Activated CD8-positive, alpha-beta T cell treated with anti-CD3 and anti-CD28 coated beads, Interleukin-2, amount 10 ng/mL, durations not matched to agents 7 days and 5 days (primary cell): ENCODE data around the gene LHPP. TPM values are rescaled to one million over a fixed set of nuclear protein-coding genes. Genes with fewer than 3 reads are reported as not detected.

Experiments
- ATAC-seq: fragments of 150-1000 bp; cut with Tn5 transposase; one replicate; pipeline ENCODE4 v1.10.0; 2021; ENCODE audit warnings: moderate library complexity
- CTCF ChIA-PET: fragments of 350-600 bp; sonication (Branson Sonifier 250); formaldehyde crosslinking; loops from one replicate; lab custom pipeline; 2021; ENCODE audit warnings: antibody characterized with exemption; lab: Charles Lee
- POLR2A ChIA-PET: fragments of 350-600 bp; sonication (Branson Sonifier 250); formaldehyde crosslinking; loops from one replicate; lab custom pipeline; 2021; ENCODE audit warnings: antibody characterized with exemption; lab: Charles Lee
- DNase-seq: peaks from one replicate; pipeline ENCODE4 v3.0.0-alpha.2; 2020
- H3K27ac Mint-ChIP-seq: one replicate; pipeline ENCODE4 v1.8.0; 2021; ENCODE audit warnings: mild to moderate bottlenecking, mixed read lengths
- H3K27me3 Mint-ChIP-seq: one replicate; pipeline ENCODE4 v1.8.0; 2021; ENCODE audit warnings: low read depth, mixed read lengths
- H3K36me3 Mint-ChIP-seq: one replicate; pipeline ENCODE4 v1.8.0; 2021; ENCODE audit warnings: low read depth, mixed read lengths
- H3K4me1 Mint-ChIP-seq: one replicate; pipeline ENCODE4 v1.8.0; 2021; ENCODE audit warnings: low read depth, mixed read lengths
- H3K4me3 Mint-ChIP-seq: one replicate; pipeline ENCODE4 v1.8.0; 2021; ENCODE audit warnings: mild to moderate bottlenecking, mixed read lengths
- H3K9me3 Mint-ChIP-seq: one replicate; pipeline ENCODE4 v1.8.0; 2022; ENCODE audit warnings: mixed read lengths; ENCODE audit not compliant: insufficient read depth
- total RNA-seq, 2 experiments: library from RNA; stranded (reverse); gene quantifications; one replicate each; pipeline ENCODE4 v1.2.3, GENCODE V29; 2021

The LHPP gene
- total RNA-seq, 2 experiments from 2014 or later: 24.7 to 25.7 TPM

DNA sequence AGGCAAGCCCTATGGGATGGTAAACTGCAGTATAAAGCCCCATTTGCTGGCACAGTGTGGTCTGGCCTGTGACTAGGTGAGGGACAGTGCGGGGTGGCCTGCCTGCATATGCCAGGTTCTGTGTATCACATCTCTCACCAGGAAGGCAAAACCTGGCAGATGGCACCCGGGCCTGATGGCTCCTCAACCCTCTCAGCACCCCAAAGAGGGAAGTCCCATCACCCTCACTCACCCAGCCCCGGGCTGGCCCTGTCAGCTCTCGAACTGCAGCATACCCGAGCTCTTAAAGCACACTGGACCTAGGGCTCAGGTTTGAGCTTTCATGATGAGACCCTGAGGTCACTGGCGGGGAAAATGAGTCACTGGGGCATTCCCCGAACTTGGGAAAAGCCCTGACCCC is 130.5 kb downstream of the LHPP start:
- ChIA-PET CTCF (no interaction called here), POLR2A (no interaction called here)
- no peaks in the 10 kb centered on the region for H3K27me3 Mint-ChIP-seq
- no peaks in the 10 kb centered on the region for H3K9me3 Mint-ChIP-seq
- no peaks in the 10 kb centered on the region for H3K4me1 Mint-ChIP-seq
- no peak overlapping the region for H3K4me3 Mint-ChIP-seq
- no peaks in the 10 kb centered on the region for H3K36me3 Mint-ChIP-seq
- no peak for ATAC-seq
- DNase-seq: no peak
- H3K27ac Mint-ChIP-seq: no peak overlapping the region

DNA sequence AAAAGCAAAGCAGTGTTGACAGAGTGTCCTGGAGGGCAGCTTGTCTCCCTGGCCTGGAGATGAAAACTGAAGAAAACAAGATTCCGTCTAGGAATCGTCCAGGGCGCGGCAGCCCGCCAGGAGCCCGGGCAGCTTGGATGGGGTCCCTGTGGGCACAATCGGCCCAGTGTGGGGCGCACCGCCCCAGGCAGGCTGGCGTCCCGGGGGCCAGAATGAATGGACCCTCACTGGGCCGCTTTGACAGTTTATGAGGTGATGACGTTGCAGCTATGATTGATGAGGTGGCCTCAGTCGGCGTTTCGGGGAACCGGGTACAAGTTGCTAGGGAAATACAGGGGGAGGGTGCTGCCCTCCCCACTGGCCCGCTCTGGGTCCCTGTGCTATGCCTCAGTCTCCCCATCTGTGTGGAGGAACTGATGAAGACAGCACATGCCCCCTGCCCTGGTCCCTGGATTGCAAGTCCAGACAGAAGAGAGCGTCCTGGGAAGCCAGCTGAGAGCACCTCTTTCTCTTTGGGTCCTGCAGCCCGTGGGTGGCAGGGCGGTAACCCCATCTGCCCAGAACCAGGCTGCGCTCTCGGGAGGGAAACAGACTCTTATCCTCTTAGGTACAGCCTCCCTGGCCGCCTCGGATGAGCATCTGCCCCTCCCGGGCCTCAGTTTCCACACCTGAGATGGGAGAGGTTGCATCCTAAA is 131.3 kb downstream of the LHPP start:
- ATAC-seq (no peak), DNase-seq (no peak)
- ChIA-PET POLR2A (no interaction called here), CTCF (no interaction called here)
- Mint-ChIP-seq H3K27ac (no peak overlapping the region), H3K27me3 (no peaks in the 10 kb centered on the region), H3K4me1 (no peaks in the 10 kb centered on the region), H3K9me3 (no peaks in the 10 kb centered on the region), H3K36me3 (no peaks in the 10 kb centered on the region), H3K4me3 (no peak overlapping the region)

DNA sequence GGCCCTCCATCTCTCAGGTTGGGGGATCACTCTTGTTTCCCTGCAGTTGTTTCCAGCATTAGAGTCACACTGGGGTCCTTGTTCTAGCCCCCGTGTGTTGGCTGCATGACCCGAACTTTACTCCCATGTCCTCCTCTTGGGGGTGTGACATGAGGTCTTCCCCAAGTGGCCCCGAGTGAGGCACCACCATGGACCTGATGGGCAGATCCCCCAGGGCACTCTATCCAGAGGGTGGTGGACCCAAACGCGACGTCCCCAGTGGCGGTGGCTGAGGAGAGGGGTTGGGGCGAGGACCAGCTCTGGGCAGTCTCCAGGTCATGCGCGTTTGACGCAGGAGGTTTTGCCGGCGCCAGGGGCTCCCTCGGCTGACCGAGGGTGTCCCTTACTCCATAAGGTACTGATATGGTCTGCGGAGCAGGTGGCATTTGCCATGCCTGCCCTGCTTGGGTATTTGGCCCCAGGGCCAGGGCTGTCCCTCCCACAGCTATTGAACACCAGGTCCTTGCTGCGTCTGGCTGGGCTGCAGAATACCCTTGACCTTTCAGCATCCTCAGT is 131.9 kb downstream of the LHPP start:
- POLR2A ChIA-PET: no interaction called here
- CTCF ChIA-PET: no interaction called here
- no peak for ATAC-seq

DNA sequence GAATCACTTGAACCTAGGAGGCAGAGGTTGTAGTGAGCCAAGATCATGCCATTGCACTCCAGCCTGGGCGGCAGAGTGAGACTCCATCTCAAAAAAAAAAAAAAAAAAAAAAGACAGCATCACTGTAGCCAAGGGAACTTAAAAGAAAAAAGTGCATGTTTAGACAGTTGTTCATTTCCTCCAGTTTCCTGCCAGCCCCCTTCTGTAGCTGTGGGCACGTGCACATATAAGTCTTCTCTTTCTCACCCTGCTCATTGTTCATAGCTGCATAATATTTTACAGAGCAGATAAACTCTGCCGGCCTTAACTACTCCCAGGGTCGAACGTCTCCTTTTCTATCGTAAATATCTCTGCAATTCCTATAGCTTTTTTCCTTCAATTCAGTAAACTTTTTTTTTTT is 132.6 kb downstream of the LHPP start:
- Mint-ChIP-seq H3K9me3 (no peaks in the 10 kb centered on the region), H3K4me1 (no peaks in the 10 kb centered on the region), H3K36me3 (no peaks in the 10 kb centered on the region), H3K27ac (no peak overlapping the region), H3K27me3 (no peaks in the 10 kb centered on the region), H3K4me3 (no peak overlapping the region)
- ChIA-PET CTCF (interaction anchor here (1.1 kb wide), 1 partner anchor 10 kb away, joined by 3 read pairs; no protein-coding TSS in a partner anchor), POLR2A (interaction anchor here (0.6 kb wide), 1 partner anchor 29 kb away, joined by 3 read pairs; no protein-coding TSS in a partner anchor)
- no peak for ATAC-seq
- DNase-seq: no peak

More for the DNA sequence above, 131.9 kb downstream of the LHPP start:
- no peaks in the 10 kb centered on the region for H3K27me3 Mint-ChIP-seq
- no peaks in the 10 kb centered on the region for H3K9me3 Mint-ChIP-seq
- H3K27ac Mint-ChIP-seq: no peak overlapping the region
- no peaks in the 10 kb centered on the region for H3K36me3 Mint-ChIP-seq
- DNase-seq: no peak
- no peak overlapping the region for H3K4me3 Mint-ChIP-seq
- no peaks in the 10 kb centered on the region for H3K4me1 Mint-ChIP-seq

DNA sequence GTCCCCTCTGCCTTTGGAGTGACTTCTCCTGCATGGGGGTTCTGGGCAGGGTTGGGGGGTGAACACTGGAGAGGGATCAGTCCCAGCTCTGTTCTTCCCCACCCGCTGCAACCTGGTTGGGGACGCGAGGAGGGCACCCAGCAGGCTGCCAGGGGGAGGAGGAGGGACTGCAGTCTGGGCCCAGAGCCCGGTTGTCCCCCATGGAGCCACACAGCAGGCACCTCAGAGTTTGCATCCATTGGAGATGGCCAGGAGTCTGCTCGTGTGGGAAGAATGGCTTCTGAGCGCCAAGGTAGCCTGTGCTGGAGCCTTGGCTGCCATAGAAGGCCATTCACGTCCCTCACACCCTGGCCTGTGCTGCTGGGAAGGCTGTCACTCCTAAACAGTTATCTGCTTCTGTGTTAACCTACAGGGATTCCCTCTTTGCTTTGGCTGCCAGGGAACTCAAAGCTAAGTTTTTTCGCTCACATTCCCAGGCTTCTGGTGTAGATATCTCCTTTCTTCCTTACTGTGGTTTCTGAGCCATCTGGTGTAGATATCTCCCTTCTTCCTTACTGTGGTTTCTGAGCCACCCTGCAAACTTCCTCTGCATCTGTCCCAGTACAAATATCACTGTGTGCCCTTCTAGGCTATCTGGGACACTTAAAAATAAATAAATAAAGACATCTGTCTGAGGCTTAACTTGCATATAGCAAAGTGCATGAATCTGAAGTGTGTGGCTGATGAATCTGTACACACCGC is 133.7 kb downstream of the LHPP start:
- no peaks in the 10 kb centered on the region for H3K9me3 Mint-ChIP-seq
- no peak overlapping the region for H3K4me3 Mint-ChIP-seq
- no peak overlapping the region for H3K27ac Mint-ChIP-seq
- ChIA-PET CTCF (interaction anchor here (0.7 to 1.1 kb wide), 2 partner anchors 9 to 151 kb away, joined by 3 read pairs; no protein-coding TSS in a partner anchor), POLR2A (no interaction called here)
- DNase-seq (no peak), ATAC-seq (no peak)
- no peaks in the 10 kb centered on the region for H3K27me3 Mint-ChIP-seq
- no peaks in the 10 kb centered on the region for H3K36me3 Mint-ChIP-seq
- no peaks in the 10 kb centered on the region for H3K4me1 Mint-ChIP-seq

DNA sequence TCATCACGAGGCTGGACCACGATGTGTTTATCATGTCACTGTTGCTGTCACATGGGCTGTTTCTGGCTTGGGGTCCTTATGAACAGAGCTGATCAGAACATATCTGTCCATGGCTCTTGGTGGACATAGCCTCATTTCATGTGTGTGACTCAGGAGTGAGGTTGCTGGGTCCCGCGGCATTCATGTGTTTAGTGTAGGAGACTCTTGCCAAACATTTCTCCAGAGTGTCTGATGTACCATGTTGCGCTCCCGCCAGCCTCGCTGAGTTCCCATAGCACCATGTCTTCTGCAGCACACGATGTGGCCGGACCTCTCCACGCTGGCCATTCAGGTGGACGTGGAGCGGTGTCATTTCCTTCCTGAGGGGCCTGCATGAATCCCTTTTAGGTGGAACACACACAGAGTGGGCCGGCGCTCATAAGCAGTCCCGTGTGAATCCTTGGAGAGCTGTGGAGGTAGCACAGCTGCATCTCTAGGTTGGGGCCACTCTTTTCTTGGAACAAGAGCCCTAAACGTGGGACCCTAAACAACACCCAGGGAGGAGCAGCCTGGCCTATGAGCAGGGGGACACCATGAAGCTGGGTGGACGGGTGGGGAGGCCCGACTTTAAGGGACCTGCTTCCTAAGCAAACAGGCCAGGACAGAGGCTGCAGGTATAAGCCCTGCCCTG is 134.6 kb downstream of the LHPP start:
- no peaks in the 10 kb centered on the region for H3K36me3 Mint-ChIP-seq
- CTCF ChIA-PET: no interaction called here

DNA sequence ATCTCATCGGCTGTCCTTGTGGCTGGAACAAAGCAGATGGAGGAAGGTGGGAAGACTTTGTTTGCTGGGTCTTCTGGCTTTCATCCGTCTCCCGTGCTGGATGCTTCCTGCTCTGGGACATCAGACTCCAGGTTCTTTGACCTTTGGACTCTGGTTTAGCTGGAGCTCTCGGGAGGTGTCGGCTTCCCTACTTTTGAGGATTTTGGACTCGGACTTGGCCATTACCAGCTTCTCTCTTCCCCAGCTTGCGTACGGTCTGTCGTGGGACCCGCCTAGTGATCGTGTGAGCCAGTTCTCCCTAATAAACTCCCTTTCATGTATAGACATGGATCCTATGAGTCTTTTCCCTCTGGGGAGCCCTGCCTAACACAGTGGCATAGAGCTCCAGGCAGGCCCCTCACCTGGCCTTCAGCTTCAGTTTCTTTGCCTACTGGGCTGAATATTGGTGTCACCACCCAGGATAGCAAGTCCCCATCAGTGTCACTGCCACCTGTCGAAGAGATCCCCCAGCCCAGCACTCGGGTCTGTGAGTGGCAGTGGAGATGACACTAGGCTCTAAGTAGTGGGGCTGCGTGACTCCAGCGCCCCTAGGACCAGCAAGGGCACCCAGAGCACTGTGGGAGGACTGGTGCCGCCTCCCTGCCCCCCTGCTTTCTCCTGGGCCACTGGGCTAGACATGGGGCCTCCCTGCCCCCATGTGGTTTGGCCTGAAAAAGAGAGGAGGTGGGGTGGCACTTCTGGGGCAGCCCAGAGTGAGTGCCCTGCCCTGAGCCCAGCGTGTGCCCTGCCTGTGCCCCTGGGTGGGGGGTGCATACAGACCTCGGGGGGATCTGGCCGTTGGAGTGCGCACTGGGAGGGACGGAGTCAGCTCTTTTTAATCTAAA is 135.6 kb downstream of the LHPP start:
- H3K27ac Mint-ChIP-seq: no peak overlapping the region

More for the DNA sequence above, 134.6 kb downstream of the LHPP start:
- Mint-ChIP-seq H3K4me1 (no peaks in the 10 kb centered on the region), H3K27me3 (no peaks in the 10 kb centered on the region), H3K4me3 (no peak overlapping the region), H3K9me3 (no peaks in the 10 kb centered on the region), H3K27ac (no peak overlapping the region)
- DNase-seq (no peak), ATAC-seq (no peak)
- POLR2A ChIA-PET: no interaction called here

DNA sequence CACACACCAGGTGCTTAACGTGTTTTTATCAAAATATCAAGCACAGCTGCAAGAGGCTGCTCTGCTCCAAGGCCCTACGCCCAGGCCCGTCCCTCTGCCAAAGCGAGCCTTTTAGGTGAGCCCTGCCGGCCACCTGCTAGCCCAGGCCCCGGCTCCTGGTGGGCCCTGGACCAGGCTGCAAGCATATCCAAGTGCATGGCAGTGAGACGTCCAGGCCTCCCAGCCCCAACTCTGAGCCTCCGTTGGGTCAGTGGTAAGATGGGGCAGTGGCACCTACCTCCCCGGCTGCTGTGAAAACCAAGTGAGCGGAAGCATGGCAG is 136.2 kb downstream of the LHPP start:
- Mint-ChIP-seq H3K4me1 (no peaks in the 10 kb centered on the region), H3K27ac (no peak overlapping the region), H3K4me3 (no peak overlapping the region), H3K36me3 (no peaks in the 10 kb centered on the region), H3K9me3 (no peaks in the 10 kb centered on the region), H3K27me3 (no peaks in the 10 kb centered on the region)
- POLR2A ChIA-PET: no interaction called here
- DNase-seq (no peak), ATAC-seq (no peak)
- CTCF ChIA-PET: no interaction called here

More for the DNA sequence above, 135.6 kb downstream of the LHPP start:
- Mint-ChIP-seq H3K36me3 (no peaks in the 10 kb centered on the region), H3K4me1 (no peaks in the 10 kb centered on the region), H3K9me3 (no peaks in the 10 kb centered on the region), H3K27me3 (no peaks in the 10 kb centered on the region), H3K4me3 (no peak overlapping the region)
- ATAC-seq (no peak), DNase-seq (no peak)
- CTCF ChIA-PET: no interaction called here
- POLR2A ChIA-PET: no interaction called here

DNA sequence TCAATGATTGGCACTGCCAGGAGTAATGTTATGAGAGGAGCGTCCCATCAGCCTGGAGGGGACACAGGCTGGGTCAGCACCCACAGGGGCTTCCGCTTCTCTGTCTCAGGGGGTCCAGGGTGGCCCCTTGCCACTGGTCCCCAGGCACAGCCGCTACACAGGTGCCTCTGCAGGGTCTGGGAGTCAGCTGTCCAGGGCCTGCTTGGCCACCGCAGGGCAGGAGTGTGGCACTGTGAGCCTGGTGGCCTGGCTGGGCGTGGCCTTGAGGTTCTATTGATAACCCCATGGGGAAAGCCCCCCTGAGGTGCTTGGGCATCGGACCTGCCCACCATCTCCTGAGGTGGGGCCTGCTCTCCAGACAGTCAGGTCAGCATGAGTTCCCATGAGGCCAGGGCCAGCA is 136.6 kb downstream of the LHPP start:
- H3K36me3 Mint-ChIP-seq: no peaks in the 10 kb centered on the region
- DNase-seq (no peak), ATAC-seq (no peak)
- no peaks in the 10 kb centered on the region for H3K9me3 Mint-ChIP-seq
- CTCF ChIA-PET: no interaction called here
- H3K4me3 Mint-ChIP-seq: no peak overlapping the region
- POLR2A ChIA-PET: no interaction called here
- H3K27me3 Mint-ChIP-seq: no peaks in the 10 kb centered on the region
- no peaks in the 10 kb centered on the region for H3K4me1 Mint-ChIP-seq
- no peak overlapping the region for H3K27ac Mint-ChIP-seq

DNA sequence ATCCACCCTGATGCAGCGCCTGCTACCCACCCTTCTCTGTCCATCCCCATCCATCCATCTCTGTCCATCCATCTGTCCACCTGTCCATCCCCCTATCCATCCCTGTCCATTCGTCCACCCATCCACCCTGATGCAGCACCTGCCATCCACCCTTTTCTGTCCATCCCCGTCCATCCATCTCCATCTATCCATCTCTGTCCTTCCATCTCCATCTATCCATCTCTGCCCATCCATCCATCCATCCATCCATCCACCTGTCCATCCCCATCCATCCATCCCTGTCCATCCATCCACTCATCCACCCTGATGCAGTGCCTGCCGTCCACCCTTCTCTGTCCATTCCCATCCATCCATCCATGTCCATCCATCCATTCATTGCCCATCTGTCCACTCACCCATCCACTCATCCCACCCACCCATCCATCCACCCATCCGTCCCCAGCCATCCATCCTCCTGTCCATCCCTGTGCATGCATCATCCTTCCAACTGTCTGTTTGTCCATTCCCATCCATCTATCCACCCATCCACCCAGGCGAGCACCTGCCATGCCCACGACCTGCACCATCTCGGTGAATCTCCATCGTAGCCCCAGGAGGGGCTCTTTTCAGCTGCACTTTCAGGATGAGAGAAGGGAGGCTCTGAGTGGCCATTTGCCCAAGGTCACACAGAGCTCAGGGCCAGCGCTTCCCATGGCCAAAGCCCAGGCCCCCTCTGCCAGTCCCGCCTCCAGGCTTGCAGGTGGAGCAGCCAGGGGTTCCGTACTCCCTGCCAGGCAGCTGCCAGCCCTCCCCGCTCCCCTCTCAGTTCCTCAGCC is 137.4 kb downstream of the LHPP start:
- Mint-ChIP-seq H3K36me3 (no peaks in the 10 kb centered on the region), H3K9me3 (no peaks in the 10 kb centered on the region), H3K27me3 (no peaks in the 10 kb centered on the region), H3K4me1 (no peaks in the 10 kb centered on the region), H3K27ac (no peak overlapping the region), H3K4me3 (no peak overlapping the region)
- DNase-seq: no peak
- ATAC-seq: no peak
- ChIA-PET POLR2A (no interaction called here), CTCF (no interaction called here)

DNA sequence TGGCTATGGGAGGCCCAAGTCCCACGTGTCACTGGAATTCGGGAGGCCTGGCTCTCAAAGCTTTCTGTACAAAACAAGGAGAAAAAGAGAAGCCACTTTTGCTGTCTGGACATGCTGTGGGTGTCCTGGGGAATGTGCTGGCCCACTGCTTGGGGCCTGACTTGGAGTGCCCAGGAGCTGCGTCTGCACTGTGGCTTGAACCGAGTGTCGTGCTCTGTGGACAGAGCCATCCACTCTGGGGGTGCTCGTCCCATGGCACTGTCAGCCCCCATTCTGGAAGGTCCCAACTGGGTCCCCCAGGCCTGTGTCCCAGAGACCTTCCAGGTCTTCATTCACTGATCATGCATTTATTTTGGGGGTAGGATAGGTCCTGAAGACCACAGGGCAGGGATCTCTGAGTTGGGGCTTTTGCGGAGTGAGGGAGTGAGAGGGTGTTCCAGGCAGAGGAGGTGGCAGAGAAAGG is 138.0 kb downstream of the LHPP start:
- ChIA-PET CTCF (no interaction called here), POLR2A (no interaction called here)

More for the DNA sequence above, 138.0 kb downstream of the LHPP start:
- Mint-ChIP-seq H3K27me3 (no peaks in the 10 kb centered on the region), H3K4me3 (no peak overlapping the region), H3K36me3 (no peaks in the 10 kb centered on the region), H3K9me3 (no peaks in the 10 kb centered on the region), H3K27ac (no peak overlapping the region), H3K4me1 (no peaks in the 10 kb centered on the region)
- DNase-seq: no peak
- no peak for ATAC-seq
